ENCODE results near the gene CPPED1. TPM values are rescaled to one million over a fixed set of nuclear protein-coding genes. Genes with fewer than 3 reads are reported as not detected.

Gene CPPED1
- total RNA-seq, 1 donor = 11.1 TPM

GRCh38 chr16:12646098-12646489, 157.6 kb downstream of the CPPED1 start:
- DNase-seq (ENCODE audit: low read depth) = no peak
- TF ChIP-seq CTCF (IDR thresholded peaks at IDR 0.05; ENCODE audit: insufficient read depth, low read length) = no peak
- H3K4me3 ChIP-seq (ENCODE audit: low read depth, low read length) = no peak overlapping the region

- TF ChIP-seq CTCF (IDR thresholded peaks at IDR 0.05; ENCODE audit: insufficient read depth, low read length) = no peak
- H3K4me3 ChIP-seq (ENCODE audit: low read depth, low read length) = no peak overlapping the region
- no peak for DNase-seq (ENCODE audit: low read depth)
These were observed 160.6 kb downstream of the CPPED1 start for GRCh38 chr16:12643034-12643455.

- no peak for DNase-seq (ENCODE audit: low read depth)
- TF ChIP-seq CTCF (IDR thresholded peaks at IDR 0.05; ENCODE audit: insufficient read depth, low read length) = no peak
- no peak overlapping the region for H3K4me3 ChIP-seq (ENCODE audit: low read depth, low read length)
These were observed 164.6 kb downstream of the CPPED1 start for GRCh38 chr16:12639044-12639443.

GRCh38 chr16:12637002-12637401, 166.7 kb downstream of the CPPED1 start:
- H3K4me3 ChIP-seq (ENCODE audit: low read depth, low read length) = no peak overlapping the region
- no peak for TF ChIP-seq CTCF (IDR thresholded peaks at IDR 0.05; ENCODE audit: insufficient read depth, low read length)
- no peak for DNase-seq (ENCODE audit: low read depth)

- no peak for TF ChIP-seq CTCF (IDR thresholded peaks at IDR 0.05; ENCODE audit: insufficient read depth, low read length)
- DNase-seq (ENCODE audit: low read depth) = no peak
These were observed 174.4 kb downstream of the CPPED1 start for GRCh38 chr16:12629271-12629670.

GRCh38 chr16:12628536-12628935, 175.2 kb downstream of the CPPED1 start:
- TF ChIP-seq CTCF (IDR thresholded peaks at IDR 0.05; ENCODE audit: insufficient read depth, low read length) = no peak
- no peak overlapping the region for H3K4me3 ChIP-seq (ENCODE audit: low read depth, low read length)
- peak; percentile 35 for DNase-seq (ENCODE audit: low read depth)

More at GRCh38 chr16:12629271-12629670, 174.4 kb downstream of the CPPED1 start:
- no peak overlapping the region for H3K4me3 ChIP-seq (ENCODE audit: low read depth, low read length)

- DNase-seq (ENCODE audit: low read depth) = no peak
- no peak overlapping the region for H3K4me3 ChIP-seq (ENCODE audit: low read depth, low read length)
- TF ChIP-seq CTCF (IDR thresholded peaks at IDR 0.05; ENCODE audit: insufficient read depth, low read length) = no peak
These were observed 176.3 kb downstream of the CPPED1 start for GRCh38 chr16:12627394-12627793.

Data from fibroblast of the aortic adventitia (primary cell).